Ovary (tissue), 3 donors: ENCODE data around the gene RAB31.

ENCODE experiments used
- EP300 ChIP-seq: sonication (generic); formaldehyde crosslinking; IDR thresholded peaks from one replicate; pipeline ENCODE4 v1.6.1; 2017; ENCODE audit warnings: antibody characterized with exemption
- TF ChIP-seq, protein P1 (sequence below), 3 donors: fragments of 450-650 bp in 2 of 3; fragments of 200-600 bp in 1 of 3; IDR thresholded peaks; one replicate each; pipeline versions ENCODE4 v1.5.1 to v1.8.0; 2016 to 2022; ENCODE audit warnings: antibody characterized with exemption in 3 of 3, mild to moderate bottlenecking in 1 of 3
- donor health status: DM: no; HTN: no; CAD: no.

DNA sequence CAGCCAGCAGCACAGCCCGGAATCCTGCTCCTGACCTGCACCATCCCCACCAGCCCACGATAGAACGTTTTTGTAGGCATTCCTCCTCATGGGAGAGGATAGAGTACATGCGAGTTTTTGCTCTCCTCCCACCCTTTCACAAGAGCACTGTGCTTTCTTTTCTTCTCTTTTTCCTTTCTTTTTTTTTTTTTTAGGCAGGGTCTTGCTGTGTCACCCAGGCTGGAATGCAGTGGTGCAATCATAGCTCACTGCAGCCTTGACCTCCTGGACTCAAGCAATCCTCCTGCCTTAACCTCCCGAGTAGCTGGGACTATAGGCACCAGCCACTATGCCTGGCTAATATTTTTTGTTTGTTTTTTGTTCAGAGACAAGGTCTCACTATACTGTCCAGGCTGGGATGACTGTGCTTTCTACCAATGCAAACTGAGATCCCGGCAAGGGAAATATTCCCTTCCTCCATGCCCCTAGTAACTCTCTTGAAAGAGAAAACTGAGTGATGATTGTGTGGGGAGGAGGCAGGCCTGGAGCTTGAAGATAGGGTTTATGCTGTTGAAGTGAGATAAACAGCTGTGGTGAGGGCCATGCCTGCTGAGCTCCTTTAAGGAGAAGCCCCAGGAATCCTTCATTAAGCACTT lies 95.1 kb downstream of the RAB31 start:
- TF ChIP-seq, protein P1, sequence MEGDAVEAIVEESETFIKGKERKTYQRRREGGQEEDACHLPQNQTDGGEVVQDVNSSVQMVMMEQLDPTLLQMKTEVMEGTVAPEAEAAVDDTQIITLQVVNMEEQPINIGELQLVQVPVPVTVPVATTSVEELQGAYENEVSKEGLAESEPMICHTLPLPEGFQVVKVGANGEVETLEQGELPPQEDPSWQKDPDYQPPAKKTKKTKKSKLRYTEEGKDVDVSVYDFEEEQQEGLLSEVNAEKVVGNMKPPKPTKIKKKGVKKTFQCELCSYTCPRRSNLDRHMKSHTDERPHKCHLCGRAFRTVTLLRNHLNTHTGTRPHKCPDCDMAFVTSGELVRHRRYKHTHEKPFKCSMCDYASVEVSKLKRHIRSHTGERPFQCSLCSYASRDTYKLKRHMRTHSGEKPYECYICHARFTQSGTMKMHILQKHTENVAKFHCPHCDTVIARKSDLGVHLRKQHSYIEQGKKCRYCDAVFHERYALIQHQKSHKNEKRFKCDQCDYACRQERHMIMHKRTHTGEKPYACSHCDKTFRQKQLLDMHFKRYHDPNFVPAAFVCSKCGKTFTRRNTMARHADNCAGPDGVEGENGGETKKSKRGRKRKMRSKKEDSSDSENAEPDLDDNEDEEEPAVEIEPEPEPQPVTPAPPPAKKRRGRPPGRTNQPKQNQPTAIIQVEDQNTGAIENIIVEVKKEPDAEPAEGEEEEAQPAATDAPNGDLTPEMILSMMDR (IDR thresholded peaks at IDR 0.05), result no peak
- TF ChIP-seq EP300, result no peak
